Midbrain (tissue), 1 donor: Measurements from ENCODE around the gene LRRC8A.

Source experiments
- DNase-seq: peaks from one replicate; lab custom pipeline; 2025; lab: John Stamatoyannopoulos, UW

Gene LRRC8A

DNA sequence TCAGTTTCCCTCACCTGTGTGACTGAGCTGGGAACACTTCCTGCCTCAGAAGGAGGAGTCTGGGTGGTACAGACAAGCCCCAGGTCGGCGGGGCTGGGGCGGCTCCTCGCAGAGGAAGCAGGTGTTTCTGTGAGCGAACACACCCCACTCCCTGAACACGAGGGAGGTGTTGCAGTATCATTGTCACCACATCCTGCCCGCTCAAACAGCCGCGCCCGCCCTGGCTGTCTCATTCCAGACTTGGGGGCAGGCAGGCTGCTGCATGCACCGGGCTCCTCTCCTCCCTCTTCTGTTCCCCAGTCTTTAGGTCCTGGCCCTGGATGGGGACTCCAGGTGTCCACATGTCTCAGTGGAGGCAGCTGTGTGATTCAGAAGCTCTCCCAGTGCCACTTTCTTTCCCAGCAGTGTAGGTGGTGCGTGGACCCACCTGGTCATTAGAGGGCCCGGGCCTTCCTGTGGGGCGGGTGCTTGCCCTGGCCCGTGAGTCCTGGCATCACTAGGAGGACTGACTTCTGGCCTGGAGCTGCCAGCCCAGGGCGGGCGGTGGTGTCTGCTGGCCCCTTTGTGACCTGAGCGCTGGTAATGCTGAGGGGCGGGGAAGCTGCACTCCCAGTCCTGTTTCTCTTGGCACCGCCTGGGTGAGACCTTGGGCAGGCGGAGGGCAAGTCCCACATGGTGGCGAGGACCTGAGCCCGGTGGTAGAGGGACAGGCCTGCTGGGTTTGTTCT, 20.6 kb downstream of the LRRC8A start:
- DNase-seq, result no peak

DNA sequence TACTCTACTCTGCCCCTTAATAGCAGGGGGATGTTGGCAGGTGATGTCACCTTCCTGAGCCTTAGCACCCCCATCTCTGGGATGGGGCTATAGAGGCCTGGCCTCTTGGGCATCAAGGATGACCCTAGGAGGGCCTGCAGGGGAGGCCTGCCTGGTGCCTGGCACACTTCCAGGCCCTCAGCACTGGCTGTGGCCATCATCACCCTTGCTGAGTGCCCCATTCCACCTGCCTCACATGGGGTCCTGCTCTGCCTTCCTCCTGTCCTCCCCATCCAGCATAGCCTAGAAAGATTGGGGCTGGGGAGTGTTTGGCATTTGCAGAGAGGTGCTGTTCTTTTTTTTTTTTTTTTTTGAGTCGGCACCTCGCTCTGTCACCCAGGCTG, 21.1 kb downstream of the LRRC8A start:
- no peak for DNase-seq

DNA sequence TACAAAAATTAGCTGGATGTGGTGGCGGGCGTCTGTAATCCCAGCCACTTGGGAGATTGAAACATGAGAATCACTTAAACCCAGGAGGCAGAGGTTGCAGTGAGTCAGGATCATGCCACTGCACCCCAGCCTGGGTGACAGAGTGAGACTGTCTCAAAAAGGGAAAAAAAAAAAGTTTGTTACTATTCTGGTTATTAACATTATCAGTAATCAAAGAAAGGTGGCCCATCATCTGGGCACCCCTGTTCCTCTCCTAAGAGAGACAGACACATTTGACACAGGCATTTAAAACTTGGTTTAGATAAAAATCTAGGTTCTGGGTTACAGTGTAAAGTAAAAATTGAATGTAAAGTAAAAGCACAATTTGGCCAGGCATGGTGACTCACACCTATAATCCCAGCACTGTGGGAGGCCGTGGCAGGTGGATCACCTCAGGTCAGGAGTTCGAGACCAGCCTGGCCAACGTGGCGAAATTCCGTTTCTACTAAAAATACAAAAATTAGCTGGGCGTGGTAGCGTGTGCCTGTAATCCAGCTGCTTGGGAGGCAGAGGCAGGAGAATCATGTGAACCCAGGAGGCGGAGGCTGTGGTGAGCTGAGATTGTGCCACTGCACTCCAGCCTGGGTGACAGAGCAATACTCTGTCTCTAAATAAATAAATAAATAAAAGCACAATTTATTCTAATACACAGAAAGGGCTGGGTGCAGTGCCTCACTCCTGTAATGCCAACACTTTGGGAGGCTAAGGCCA, 22.1 kb downstream of the LRRC8A start:
- DNase-seq, result no peak

DNA sequence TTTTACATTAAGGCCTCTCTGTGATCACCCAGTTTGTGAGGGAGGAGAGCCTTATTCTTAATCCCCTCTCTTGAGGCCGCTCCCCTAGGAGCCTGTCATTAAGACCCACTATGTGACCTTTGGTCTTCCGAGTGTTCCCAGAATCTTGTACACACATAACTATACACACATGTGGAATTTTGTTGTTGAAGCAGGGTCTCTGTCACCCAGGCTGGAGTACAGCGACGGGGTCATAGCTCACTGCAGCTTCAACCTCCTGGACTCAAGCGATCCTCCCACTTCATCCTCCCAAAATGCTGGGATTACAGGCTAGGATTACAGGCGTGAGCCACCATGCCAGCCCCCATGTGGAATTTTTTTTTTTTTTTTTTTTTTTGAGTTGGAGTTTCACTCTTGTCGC, 24.0 kb downstream of the LRRC8A start:
- DNase-seq, result no peak

DNA sequence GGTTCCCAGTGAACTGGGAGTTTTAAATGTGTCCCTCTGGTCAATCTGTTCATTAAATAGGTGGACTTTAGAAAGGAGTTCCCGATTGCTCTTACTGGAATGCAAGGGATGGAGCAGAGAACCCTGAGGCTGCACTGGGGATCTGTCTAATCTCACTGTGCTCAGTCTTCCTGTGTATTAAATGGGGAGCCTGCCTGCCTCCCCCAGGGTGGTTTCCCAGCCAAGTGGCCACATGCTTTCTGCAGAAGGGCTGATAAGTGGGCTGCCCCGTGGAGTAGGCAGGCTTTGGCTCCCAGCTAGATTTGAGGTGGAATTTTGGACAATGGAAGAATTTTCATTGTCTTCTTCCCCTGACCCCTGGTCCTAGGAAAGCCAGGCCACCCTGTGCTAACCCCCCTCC, 24.8 kb downstream of the LRRC8A start:
- no peak for DNase-seq

DNA sequence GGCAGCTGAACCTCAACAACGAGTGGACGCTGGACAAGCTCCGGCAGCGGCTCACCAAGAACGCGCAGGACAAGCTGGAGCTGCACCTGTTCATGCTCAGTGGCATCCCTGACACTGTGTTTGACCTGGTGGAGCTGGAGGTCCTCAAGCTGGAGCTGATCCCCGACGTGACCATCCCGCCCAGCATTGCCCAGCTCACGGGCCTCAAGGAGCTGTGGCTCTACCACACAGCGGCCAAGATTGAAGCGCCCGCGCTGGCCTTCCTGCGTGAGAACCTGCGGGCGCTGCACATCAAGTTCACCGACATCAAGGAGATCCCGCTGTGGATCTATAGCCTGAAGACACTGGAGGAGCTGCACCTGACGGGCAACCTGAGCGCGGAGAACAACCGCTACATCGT, 26.4 kb downstream of the LRRC8A start:
- DNase-seq, result no peak

DNA sequence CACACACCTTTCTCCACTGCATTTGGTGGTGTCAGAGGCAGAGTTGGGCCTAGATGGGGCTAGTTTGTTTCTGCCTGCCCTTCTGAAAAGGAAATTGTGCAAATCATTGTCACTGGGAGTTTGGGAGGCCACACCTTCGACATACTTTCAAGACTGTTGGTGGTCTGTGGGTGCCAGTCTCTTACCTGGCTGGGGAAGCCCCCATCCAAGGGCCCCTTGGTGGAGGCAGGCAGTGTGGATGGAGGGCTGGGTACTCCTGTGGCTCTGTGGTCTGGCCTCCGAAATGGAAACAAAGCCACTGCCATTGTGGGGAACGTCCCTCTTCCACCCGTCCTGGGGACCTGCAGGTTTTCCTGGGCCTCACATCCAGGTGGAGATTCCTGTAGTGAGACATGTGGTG, 27.9 kb downstream of the LRRC8A start:
- DNase-seq, result no peak

DNA sequence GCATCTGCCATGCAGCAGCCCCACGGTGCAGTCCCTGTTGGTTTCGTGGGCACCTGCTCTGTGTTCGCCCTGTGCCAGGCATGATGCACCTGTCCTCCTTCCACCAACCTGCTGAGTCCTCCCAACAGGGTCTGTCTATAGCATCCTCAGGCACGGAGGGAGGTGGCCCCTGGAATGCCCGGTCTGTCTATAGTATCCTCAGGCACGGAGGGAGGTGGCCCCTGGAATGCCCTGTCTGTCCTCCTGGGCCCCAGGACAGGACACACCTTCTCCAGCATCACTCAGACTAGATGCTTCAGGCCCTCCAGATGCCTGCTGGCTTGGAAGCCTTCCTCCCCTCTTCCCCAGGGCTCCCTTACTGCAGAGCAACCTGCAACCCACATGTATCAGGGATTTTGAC, 29.0 kb downstream of the LRRC8A start:
- no peak for DNase-seq

DNA sequence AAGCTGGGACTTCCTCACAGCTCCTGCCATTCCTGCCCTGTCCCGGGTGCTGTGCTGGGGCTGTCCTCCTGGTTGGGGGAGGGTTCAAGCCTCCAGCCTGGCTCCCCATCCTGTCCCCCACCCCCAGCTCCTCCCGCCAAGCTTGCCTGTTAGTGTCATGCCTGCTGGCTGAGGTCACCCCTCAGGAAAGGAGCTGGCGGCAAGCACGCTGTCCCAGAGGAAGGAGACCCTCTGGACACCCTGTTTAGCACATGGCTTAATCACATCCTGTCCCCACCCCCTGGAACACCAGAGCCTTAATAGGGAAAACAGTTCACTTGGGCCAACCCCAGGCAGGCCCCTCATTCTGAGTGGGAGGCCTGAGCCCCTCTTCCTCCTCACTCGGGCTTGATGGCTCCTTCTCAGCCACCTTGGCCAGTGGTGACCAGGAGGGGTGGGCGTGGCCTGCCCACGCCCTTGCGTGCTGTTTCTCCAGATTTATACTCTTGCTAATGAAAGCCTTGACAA, 29.6 kb downstream of the LRRC8A start:
- no peak for DNase-seq

DNA sequence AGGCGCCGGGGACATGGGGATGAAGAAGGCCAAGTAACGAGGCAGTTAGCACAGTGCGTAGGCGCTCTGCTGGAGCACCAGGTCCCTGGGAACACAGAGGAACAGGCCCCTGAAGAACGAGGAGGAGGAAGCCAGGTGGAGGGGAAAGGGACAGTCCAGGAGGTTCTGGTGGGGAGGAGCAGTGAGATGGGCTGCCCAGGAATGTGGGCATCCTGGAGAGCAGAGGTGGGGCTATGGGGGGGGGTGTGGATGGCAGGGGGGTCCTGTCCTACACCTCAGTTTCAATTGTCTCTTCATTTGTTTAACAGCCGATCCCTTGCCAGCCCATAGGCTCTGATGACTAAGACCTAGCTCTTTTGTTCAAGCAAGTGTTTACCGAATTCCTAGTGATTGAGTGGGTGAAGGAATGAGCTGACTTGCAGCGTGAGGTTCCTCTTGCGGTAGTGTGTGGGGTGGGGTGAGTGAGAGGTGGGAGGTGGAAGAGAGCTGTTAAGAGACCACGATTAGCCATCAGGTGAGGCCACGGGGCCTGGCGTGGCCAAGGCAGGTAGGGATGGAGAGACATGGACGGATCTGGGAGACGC, 30.4 kb downstream of the LRRC8A start:
- no peak for DNase-seq

DNA sequence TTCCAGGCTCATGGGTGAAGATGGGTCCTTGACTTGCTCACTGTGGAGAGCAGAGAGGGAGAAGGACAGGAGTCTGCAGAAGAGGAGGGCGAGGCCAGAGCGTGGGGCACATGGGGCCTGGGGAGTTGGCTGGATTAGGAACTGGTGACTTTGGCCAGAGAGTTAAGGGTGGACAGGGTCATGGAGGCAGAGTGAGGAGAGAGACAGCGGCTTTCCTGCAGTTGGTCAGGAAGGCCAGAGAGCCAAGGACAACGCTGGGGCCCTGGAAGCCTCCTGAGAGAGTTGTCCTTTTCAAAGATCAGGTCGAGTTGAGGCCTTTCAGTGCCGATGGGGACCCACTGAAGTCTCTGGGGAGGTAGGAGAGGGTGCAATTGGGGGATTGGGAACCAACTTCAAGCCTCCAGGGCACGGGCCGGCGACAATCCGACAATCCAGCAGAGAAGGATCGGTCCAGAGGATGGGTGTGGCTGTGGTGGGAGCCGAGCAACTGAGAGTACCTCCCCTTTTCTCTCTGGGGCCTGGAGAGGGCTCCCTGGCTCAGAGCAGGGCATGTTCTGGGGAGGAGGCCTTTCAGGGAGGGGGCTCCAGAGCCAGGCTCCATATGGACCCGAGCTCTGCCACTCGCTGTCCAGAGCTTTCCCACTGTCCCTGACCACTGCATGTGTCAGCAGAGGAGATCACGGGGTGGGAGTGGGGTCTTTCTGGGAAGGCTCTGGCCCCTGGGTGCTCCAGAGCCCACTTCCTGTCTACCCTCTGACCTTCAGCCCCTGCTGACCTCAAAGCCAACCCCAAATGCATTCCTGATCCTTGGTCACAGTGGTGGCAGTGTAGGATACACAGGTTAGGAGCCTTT, 31.3 kb downstream of the LRRC8A start:
- no peak for DNase-seq

DNA sequence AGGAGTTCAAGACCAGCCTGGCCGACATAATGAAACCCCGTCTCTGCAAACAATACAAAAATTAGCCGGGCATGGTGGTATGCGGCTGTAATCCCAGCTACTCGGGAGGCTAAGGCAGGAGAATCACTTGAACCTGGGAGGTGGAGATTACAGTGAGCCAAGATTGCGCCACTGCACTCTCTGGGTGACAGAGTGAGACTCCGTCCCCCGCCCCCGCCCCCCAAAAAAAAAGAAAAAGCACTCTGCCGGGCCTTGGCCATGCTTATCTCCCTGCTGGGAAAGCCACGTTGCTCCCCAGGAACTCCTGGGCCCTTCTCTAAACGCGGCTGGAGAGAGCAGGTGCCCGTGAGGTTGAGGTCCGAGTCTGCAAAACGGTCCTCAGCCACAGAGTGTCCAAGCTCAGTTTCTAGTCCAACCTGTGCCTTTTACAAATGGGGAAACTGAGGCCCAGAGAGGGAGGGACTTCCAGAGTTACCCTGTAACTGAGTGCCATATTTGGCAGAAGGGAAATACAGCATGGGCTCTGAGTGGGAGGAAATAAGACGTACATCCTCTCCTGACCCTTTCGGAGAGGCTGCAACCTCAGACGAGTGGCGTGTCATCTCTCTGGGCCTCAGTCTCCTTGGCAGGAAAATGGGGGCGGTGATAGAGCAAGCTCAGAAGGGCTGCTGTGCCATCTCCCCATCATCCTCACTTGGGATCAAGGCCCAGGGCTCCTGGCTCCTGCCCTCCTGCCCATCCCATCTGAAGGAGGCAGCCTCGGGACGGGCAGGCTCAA, 32.3 kb downstream of the LRRC8A start:
- no peak for DNase-seq

DNA sequence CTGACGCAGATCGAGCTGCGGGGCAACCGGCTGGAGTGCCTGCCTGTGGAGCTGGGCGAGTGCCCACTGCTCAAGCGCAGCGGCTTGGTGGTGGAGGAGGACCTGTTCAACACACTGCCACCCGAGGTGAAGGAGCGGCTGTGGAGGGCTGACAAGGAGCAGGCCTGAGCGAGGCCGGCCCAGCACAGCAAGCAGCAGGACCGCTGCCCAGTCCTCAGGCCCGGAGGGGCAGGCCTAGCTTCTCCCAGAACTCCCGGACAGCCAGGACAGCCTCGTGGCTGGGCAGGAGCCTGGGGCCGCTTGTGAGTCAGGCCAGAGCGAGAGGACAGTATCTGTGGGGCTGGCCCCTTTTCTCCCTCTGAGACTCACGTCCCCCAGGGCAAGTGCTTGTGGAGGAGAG, 34.3 kb downstream of the LRRC8A start:
- DNase-seq, result no peak

DNA sequence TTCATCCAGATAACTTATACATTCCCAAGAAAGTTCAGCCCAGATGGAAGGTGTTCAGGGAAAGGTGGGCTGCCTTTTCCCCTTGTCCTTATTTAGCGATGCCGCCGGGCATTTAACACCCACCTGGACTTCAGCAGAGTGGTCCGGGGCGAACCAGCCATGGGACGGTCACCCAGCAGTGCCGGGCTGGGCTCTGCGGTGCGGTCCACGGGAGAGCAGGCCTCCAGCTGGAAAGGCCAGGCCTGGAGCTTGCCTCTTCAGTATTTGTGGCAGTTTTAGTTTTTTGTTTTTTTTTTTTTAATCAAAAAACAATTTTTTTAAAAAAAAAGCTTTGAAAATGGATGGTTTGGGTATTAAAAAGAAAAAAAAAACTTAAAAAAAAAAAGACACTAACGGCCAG, 34.8 kb downstream of the LRRC8A start:
- DNase-seq, result no peak

DNA sequence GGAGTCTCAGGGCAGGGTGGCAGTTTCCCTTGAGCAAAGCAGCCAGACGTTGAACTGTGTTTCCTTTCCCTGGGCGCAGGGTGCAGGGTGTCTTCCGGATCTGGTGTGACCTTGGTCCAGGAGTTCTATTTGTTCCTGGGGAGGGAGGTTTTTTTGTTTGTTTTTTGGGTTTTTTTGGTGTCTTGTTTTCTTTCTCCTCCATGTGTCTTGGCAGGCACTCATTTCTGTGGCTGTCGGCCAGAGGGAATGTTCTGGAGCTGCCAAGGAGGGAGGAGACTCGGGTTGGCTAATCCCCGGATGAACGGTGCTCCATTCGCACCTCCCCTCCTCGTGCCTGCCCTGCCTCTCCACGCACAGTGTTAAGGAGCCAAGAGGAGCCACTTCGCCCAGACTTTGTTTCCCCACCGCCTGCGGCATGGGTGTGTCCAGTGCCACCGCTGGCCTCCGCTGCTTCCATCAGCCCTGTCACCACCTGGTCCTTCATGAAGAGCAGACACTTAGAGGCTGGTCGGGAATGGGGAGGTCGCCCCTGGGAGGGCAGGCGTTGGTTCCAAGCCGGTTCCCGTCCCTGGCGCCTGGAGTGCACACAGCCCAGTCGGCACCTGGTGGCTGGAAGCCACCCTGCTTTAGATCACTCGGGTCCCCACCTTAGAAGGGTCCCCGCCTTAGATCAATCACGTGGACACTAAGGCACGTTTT, 35.4 kb downstream of the LRRC8A start:
- peak; percentile 78 for DNase-seq

DNA sequence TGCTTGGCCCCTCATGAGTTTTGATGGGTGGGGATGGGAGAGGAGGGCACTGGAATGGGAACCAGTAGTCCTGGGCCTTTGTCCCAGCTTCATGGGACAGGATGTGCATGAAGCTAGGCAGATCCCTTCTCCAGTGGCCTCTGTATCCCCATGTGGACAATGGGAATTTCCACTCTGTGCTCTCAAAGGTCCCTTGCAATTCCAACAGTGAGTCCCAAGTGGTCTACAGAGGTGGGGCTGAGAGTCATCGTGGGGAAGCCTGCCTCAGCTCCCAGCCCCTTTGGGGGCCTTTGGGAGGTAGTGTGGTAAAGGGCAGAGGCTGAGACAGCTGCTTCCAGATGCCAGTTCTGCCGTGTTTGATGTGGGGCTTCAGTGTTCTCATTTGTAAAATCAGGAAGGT, 37.0 kb downstream of the LRRC8A start:
- DNase-seq, result no peak

DNA sequence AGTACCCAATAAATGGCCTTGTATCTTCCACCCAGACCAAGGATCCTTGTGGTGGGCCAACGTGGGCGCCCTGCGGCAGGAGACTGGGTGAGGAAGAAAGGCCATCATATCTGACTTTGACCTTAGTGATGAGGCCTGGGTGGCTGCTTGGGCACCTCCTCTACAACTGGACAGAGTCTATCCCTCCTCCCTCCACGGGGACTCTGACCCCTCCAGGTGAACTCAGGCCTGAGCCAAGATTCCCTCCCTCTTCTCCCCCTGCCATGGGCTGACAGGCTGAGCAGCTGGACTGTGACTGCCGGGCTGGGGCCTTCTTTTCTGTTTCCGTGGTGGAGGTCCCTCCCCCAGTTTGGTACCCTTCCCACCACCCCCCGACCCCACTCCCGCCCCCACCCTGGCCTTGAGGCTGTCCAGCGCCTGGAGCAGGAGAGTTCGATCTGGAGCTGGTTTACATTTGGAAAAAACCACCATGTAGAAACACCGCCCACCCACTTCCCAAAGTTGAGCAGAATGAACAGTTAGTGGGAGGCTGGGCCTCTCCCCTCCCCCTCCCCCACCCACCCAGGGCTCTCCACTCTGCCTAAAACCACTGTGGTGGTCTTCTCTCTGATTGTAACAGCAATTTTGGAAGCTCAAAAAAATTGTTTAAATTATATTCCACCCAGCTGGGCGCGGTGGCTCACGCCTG, 37.6 kb downstream of the LRRC8A start:
- DNase-seq, result no peak

DNA sequence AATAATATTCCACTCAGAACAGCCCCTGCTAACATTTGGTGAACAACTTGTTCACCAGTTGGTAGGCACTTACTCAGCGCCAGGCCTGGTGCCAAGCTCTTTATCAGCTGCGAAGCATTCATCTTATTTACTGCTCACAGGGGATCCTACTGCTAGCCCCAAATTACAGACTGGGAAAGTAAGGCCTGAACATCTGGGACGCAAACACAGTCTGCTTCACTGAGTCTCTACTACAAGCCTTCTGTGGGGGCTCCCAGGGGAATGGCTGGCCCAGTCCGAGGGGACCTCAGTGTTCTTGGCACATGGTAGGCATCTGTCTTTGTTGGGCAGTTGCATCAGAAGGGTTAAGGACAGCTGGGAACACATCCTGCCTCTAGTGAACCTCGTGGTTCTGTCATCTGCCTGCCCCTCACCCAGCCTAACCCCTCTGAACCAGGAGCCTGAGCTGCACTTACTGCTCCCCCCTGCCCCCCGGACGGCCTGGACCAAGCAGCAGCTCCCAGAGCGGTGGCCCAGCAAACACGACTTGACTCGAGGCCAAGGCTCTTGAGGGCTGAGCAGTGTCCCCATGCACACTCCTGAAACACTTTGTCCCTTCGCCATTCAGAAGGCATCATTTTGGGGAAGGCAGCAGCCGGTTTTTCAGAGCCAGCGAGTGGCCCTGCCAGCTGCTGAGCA, 38.6 kb downstream of the LRRC8A start, which contains the start of gene PHYHD1:
Gene PHYHD1 (plus strand): TSS at position 602 of the 678 bp plus-strand sequence. CDS start 1,342 bp downstream, outside the sequence.
- DNase-seq, result peak; percentile 84
